ENCODE data around the gene LIMCH1. TPM values are rescaled to one million over a fixed set of nuclear protein-coding genes. Genes with fewer than 3 reads are reported as not detected.

LIMCH1 gene
- total and polyA plus RNA-seq, 2 experiments from 2014 or later: 10.6 to 13.3 TPM

DNA sequence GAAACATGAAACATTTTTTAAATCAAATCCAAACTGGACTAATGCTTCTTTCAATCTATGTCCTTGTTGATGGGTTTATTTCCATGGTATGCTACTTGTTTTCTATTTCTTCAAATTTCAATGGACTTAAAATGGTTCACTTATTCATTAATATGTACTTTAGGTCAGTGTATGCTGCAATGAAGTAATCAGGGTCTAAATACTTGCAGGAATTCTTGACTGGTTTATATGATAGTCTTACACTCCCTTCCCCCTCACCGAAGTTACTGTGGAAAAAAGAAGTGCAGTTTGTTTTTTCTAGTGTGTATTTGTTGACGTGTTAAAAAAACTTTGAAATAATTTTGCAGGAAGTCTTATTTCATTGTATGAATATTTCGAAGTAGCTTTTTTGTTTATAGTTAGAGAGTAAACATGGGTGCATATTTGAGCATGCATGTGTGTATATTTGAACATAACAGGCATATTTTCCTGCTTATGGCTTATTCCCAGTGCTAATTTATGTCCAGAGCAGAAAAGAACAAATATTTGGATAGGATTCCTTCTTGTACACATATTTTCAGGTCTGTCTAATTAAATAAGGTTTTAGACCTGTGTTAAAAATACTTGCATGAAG is 65.0 kb downstream of the LIMCH1 start:
- TF ChIP-seq EZH2 (IDR thresholded peaks at IDR 0.05; ENCODE audit: borderline replicate concordance) (no peak), EZH2phosphoT487 (IDR thresholded peaks at IDR 0.05; ENCODE audit: low read depth, severe bottlenecking, unreplicated experiment) (no peak)
- TF ChIP-seq, protein P1, sequence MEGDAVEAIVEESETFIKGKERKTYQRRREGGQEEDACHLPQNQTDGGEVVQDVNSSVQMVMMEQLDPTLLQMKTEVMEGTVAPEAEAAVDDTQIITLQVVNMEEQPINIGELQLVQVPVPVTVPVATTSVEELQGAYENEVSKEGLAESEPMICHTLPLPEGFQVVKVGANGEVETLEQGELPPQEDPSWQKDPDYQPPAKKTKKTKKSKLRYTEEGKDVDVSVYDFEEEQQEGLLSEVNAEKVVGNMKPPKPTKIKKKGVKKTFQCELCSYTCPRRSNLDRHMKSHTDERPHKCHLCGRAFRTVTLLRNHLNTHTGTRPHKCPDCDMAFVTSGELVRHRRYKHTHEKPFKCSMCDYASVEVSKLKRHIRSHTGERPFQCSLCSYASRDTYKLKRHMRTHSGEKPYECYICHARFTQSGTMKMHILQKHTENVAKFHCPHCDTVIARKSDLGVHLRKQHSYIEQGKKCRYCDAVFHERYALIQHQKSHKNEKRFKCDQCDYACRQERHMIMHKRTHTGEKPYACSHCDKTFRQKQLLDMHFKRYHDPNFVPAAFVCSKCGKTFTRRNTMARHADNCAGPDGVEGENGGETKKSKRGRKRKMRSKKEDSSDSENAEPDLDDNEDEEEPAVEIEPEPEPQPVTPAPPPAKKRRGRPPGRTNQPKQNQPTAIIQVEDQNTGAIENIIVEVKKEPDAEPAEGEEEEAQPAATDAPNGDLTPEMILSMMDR (IDR thresholded peaks at IDR 0.05; ENCODE audit: poor library complexity): no peak
- no peaks in the 10 kb centered on the region for H3K9me3 ChIP-seq (ENCODE audit: low read depth)
- no peak overlapping the region for H3K27ac ChIP-seq
- H3K9me2 ChIP-seq (replicated peaks; ENCODE audit: insufficient read depth): no peaks in the 10 kb centered on the region
- no peaks in the 10 kb centered on the region for H3K79me2 ChIP-seq
- DNase-seq (ENCODE audit: low spot score): no peak
- 53% methylated on average over 3 of the region's 3 CpGs for WGBS (ENCODE audit: low lambda C conversion rate, missing lambda C conversion rate)
- no peaks in the 10 kb centered on the region for H3K27me3 ChIP-seq
- no peaks in the 10 kb centered on the region for H3K36me3 ChIP-seq (replicated peaks; ENCODE audit: insufficient read depth, low read depth)
- peaks cover 8% of the 10 kb centered on the region for H3K4me1 ChIP-seq (ENCODE audit: insufficient read depth)
- H4K20me1 ChIP-seq (ENCODE audit: insufficient read depth, poor library complexity, severe bottlenecking): no peaks in the 10 kb centered on the region
- no peak overlapping the region for H3K4me3 ChIP-seq
- H2AFZ ChIP-seq: no peak overlapping the region
- no peak overlapping the region for H3K4me2 ChIP-seq

DNA sequence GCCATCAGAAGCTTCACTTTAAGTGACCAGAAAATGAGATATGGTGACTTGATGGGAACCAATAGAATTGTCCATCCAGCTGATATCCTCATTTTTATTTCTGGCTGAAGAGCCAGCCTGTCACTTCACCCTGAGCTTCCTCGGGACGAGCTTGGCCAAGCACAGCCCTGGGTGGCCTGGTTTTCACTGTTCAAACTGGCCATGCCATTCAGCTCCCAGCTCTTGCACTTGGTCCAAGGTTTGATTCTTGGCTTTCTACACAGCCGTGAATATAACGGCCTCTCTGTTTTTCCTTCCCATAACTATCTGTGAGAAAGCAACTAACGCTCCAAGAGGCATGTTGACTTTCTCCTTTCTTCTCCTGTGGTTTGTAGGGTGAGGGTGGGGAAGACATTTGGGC is 71.9 kb downstream of the LIMCH1 start:
- 93% methylated on average over 5 of the region's 5 CpGs for WGBS (ENCODE audit: low lambda C conversion rate, missing lambda C conversion rate)
- H3K4me3 ChIP-seq: no peak overlapping the region
- no peaks in the 10 kb centered on the region for H4K20me1 ChIP-seq (ENCODE audit: insufficient read depth, poor library complexity, severe bottlenecking)
- no peak overlapping the region for H3K4me2 ChIP-seq
- peaks cover 12% of the 10 kb centered on the region for H3K4me1 ChIP-seq (ENCODE audit: insufficient read depth)
- no peaks in the 10 kb centered on the region for H3K9me3 ChIP-seq (ENCODE audit: low read depth)
- no peak overlapping the region for H3K27ac ChIP-seq
- H3K27me3 ChIP-seq: no peaks in the 10 kb centered on the region
- TF ChIP-seq, protein P1 (IDR thresholded peaks at IDR 0.05; ENCODE audit: poor library complexity): no peak
- no peak for TF ChIP-seq EZH2phosphoT487 (IDR thresholded peaks at IDR 0.05; ENCODE audit: low read depth, severe bottlenecking, unreplicated experiment)
- no peak for TF ChIP-seq EZH2 (IDR thresholded peaks at IDR 0.05; ENCODE audit: borderline replicate concordance)
- no peak for DNase-seq (ENCODE audit: low spot score)
- H3K36me3 ChIP-seq (replicated peaks; ENCODE audit: insufficient read depth, low read depth): no peaks in the 10 kb centered on the region
- no peaks in the 10 kb centered on the region for H3K9me2 ChIP-seq (replicated peaks; ENCODE audit: insufficient read depth)
- no peak overlapping the region for H2AFZ ChIP-seq
- H3K79me2 ChIP-seq: no peaks in the 10 kb centered on the region

DNA sequence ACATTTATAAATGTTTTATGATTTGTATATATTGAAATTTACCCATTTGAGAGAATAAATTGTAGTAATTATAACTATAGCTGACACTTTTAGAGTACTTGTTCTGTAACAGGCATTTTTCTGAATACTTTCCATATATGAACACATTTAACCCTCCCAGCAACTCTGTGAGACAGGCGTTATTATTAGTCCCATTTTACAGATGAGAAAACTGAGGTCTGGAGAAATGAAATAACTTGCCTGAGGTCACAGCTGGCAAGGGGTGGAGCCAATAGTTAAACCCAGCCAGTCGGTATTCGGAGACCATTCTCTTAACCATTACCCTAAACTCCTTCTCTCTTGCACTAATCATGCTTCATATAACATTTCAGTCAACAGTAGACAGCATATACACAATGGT is 72.5 kb downstream of the LIMCH1 start:
- no peak overlapping the region for H3K27ac ChIP-seq
- no peaks in the 10 kb centered on the region for H3K27me3 ChIP-seq
- 94% methylated on average over 3 of the region's 3 CpGs for WGBS (ENCODE audit: low lambda C conversion rate, missing lambda C conversion rate)
- H2AFZ ChIP-seq: no peak overlapping the region
- H3K36me3 ChIP-seq (replicated peaks; ENCODE audit: insufficient read depth, low read depth): no peaks in the 10 kb centered on the region
- H3K4me3 ChIP-seq: no peak overlapping the region
- H3K79me2 ChIP-seq: no peaks in the 10 kb centered on the region
- H3K9me3 ChIP-seq (ENCODE audit: low read depth): no peaks in the 10 kb centered on the region
- H3K4me2 ChIP-seq: no peak overlapping the region
- peaks cover 12% of the 10 kb centered on the region for H3K4me1 ChIP-seq (ENCODE audit: insufficient read depth)
- no peaks in the 10 kb centered on the region for H4K20me1 ChIP-seq (ENCODE audit: insufficient read depth, poor library complexity, severe bottlenecking)
- H3K9me2 ChIP-seq (replicated peaks; ENCODE audit: insufficient read depth): no peaks in the 10 kb centered on the region
- no peak for DNase-seq (ENCODE audit: low spot score)
- no peak for TF ChIP-seq EZH2 (IDR thresholded peaks at IDR 0.05; ENCODE audit: borderline replicate concordance)
- TF ChIP-seq, protein P1 (IDR thresholded peaks at IDR 0.05; ENCODE audit: poor library complexity): no peak
- TF ChIP-seq EZH2phosphoT487 (IDR thresholded peaks at IDR 0.05; ENCODE audit: low read depth, severe bottlenecking, unreplicated experiment): no peak

Data from hepatocyte (in vitro differentiated cells).